K562 (cell line): ENCODE results near the gene NIPBL. TPM values are rescaled to one million over a fixed set of nuclear protein-coding genes. Genes with fewer than 3 reads are reported as not detected.

Experiments used
- ARID1B ChIP-seq: fragments of 450-650 bp; IDR thresholded peaks from 2 replicates; pipeline ENCODE4 v1.6.1; 2016; ENCODE audit warnings: antibody characterized with exemption, mild to moderate bottlenecking, inconsistent platforms
- ATF3 ChIP-seq, 2 experiments: fragments of 450-650 bp in 1 of 2; sonication (generic) in 1 of 2; formaldehyde crosslinking in 1 of 2; IDR thresholded peaks in 1 of 2; conservative IDR thresholded peaks in 1 of 2; 2 replicates each; pipeline versions ENCODE4 v1.6.1 to v1.8.1; 2016 to 2023; ENCODE audit warnings: mild to moderate bottlenecking in 2 of 2, moderate library complexity in 2 of 2, inconsistent platforms in 1 of 2, missing genetic modification reagents in 1 of 2
- BCL6 ChIP-seq: fragments of 250-450 bp; sonication (Bioruptor Pico); IDR thresholded peaks from 2 replicates; pipeline ENCODE4 v1.4.0; 2020
- GABPB1 ChIP-seq: sonication (generic); formaldehyde crosslinking; IDR thresholded peaks from 2 replicates; pipeline ENCODE4 v1.8.0; 2022; ENCODE audit warnings: mild to moderate bottlenecking, missing genetic modification reagents
- HMBOX1 ChIP-seq: sonication (generic); IDR thresholded peaks from 2 replicates; pipeline ENCODE4 v1.6.1; 2016
- MCM2 ChIP-seq: fragments of 450-650 bp; IDR thresholded peaks from 2 replicates; pipeline ENCODE4 v1.6.1; 2017; ENCODE audit warnings: low read depth, mild to moderate bottlenecking
- MECOM ChIP-seq: fragments of 250-450 bp; sonication (Bioruptor Pico); IDR thresholded peaks from 2 replicates; pipeline ENCODE4 v1.8.0; 2022; ENCODE audit warnings: inconsistent platforms
- MLLT1 ChIP-seq, 2 experiments: fragments of 450-650 bp; IDR thresholded peaks; 2 replicates each; pipeline ENCODE4 v1.6.1; 2016
- NR2C2 ChIP-seq, 2 experiments: fragments of 200-800 bp in 1 of 2; sonication (Bioruptor generic) in 1 of 2; sonication (generic) in 1 of 2; formaldehyde crosslinking in 1 of 2; IDR thresholded peaks; 2 replicates each; pipeline versions ENCODE4 v1.6.1 to v1.8.0; 2016 to 2022; ENCODE audit warnings: mild to moderate bottlenecking in 1 of 2, missing compliant biosample characterization in 1 of 2, missing genetic modification characterization in 1 of 2, missing genetic modification reagents in 1 of 2
- PCBP1 ChIP-seq: fragments of 200-400 bp; formaldehyde crosslinking; IDR thresholded peaks from 2 replicates; pipeline ENCODE4 v1.6.1; 2018; ENCODE audit warnings: mild to moderate bottlenecking, low read depth, low read length; ENCODE audit not compliant: poor library complexity, severe bottlenecking
- RCOR1 ChIP-seq, 2 experiments: IDR thresholded peaks; 2 replicates each; pipeline ENCODE4 v1.6.1; 2012; ENCODE audit warnings: low read depth in 2 of 2, low read length in 2 of 2, borderline replicate concordance in 1 of 2, improper control_type of control experiment in 1 of 2
- SIN3A ChIP-seq, 2 experiments: fragments of 150-350 bp in 1 of 2; IDR thresholded peaks; 2 replicates each; pipeline ENCODE4 v1.6.1; 2011 to 2016; ENCODE audit warnings: borderline replicate concordance in 2 of 2, low read depth in 2 of 2, low read length in 2 of 2, mild to moderate bottlenecking in 2 of 2, moderate library complexity in 2 of 2; ENCODE audit not compliant: control insufficient read depth in 1 of 2
- SIN3B ChIP-seq: fragments of 450-650 bp; IDR thresholded peaks from 2 replicates; pipeline ENCODE4 v1.6.1; 2017; ENCODE audit warnings: low read depth, mild to moderate bottlenecking, moderate library complexity
- SMAD2 ChIP-seq: fragments of 150-350 bp; IDR thresholded peaks from 2 replicates; pipeline ENCODE4 v1.6.1; 2014; ENCODE audit warnings: low read depth, mild to moderate bottlenecking, low read length
- SMARCE1 ChIP-seq: fragments of 450-650 bp; IDR thresholded peaks from 2 replicates; pipeline ENCODE4 v1.7.1; 2016; ENCODE audit warnings: mild to moderate bottlenecking
- TEAD4 ChIP-seq, 2 experiments: sonication (generic) in 1 of 2; formaldehyde crosslinking in 1 of 2; IDR thresholded peaks; 2 replicates each; pipeline versions ENCODE4 v1.6.1 to v1.8.0; 2012 to 2022; ENCODE audit warnings: borderline replicate concordance in 1 of 2, inconsistent platforms in 1 of 2, low read length in 1 of 2, mild to moderate bottlenecking in 1 of 2, missing genetic modification reagents in 1 of 2
- TFAP4 ChIP-seq: sonication (generic); formaldehyde crosslinking; IDR thresholded peaks from 2 replicates; pipeline ENCODE4 v1.8.0; 2022; ENCODE audit warnings: missing genetic modification reagents, mild to moderate bottlenecking, moderate library complexity, borderline replicate concordance
- TGIF2 ChIP-seq: sonication (generic); formaldehyde crosslinking; IDR thresholded peaks from 2 replicates; pipeline ENCODE4 v1.8.1; 2022; ENCODE audit warnings: mild to moderate bottlenecking, missing genetic modification reagents, moderate library complexity
- TRIM25 ChIP-seq: fragments of 450-650 bp; IDR thresholded peaks from 2 replicates; pipeline ENCODE4 v1.7.0; 2016; ENCODE audit warnings: borderline replicate concordance
- ZNF253 ChIP-seq: fragments of 250-450 bp; sonication (Bioruptor Pico); conservative IDR thresholded peaks from 2 replicates; pipeline ENCODE4 v1.6.1; 2021; ENCODE audit warnings: mild to moderate bottlenecking
- ZNF316 ChIP-seq: fragments of 450-650 bp; IDR thresholded peaks from 2 replicates; pipeline ENCODE4 v1.6.1; 2016
- polyA plus RNA-seq, 8 experiments: library from polyadenylated mRNA; depleted of rRNA in 4 of 8; stranded (reverse) in 5 of 8; unstranded in 3 of 8; fragments of >200 nt; fragmentation: Nextera tagmentation in 2 of 8; fragmentation: Illumina TruSeq in 1 of 8; extraction: Ambion mirVana in 2 of 8; extraction: Trizol in 1 of 8; gene quantifications; 2 replicates each; pipeline versions ENCODE4 v1.2.1 to v1.2.3, GENCODE V29; 2011 to 2014; ENCODE audit warnings: inconsistent platforms in 1 of 8, missing spikeins in 1 of 8
- total RNA-seq, 7 experiments: library from RNA; depleted of rRNA in 6 of 7; stranded (reverse); fragments of >200 nt in 6 of 7; fragmentation: Illumina TruSeq in 2 of 7; extraction: Trizol in 2 of 7; gene quantifications; 2 replicates each; pipeline versions ENCODE4 v1.2.1 to v1.2.3, GENCODE V29; 2011 to 2021; ENCODE audit warnings: low replicate concordance in 1 of 7

Gene NIPBL
- total and polyA plus RNA-seq, 9 of the 15 experiments (the other 6 are each of a cell fraction or from before 2014, with no cell fraction given) = 12.9 to 56.7 (median 38.9) TPM

GRCh38 chr5:36875790-36876298 lies 725 bp upstream of the NIPBL start (continued):
- TF ChIP-seq TRIM25 (peak; percentile 39; the same call in 1 of the 2 replicates), BCL6 (CRISPR knock-in tag) (no peak), TFAP4 (CRISPR knock-in tag) (peak; percentile 88), ARID1B (0 out of 2 replicates have a peak, but pooled peaks have one; percentile 36), MECOM (CRISPR knock-in tag) (no peak), MCM2 (no peak), SIN3B (0 out of 2 replicates have a peak, but pooled peaks have one; percentile 15), TGIF2 (CRISPR knock-in tag) (no peak), ATF3 (IDR thresholded peaks at IDR 0.05) (no peak), ATF3 (CRISPR knock-in tag; conservative IDR thresholded peaks at IDR 0.05) (0 out of 2 replicates have a peak, but pooled peaks have one; percentile 48), ZNF316 (peak; percentile 29; the same call in 1 of the 2 replicates), RCOR1 (IDR thresholded peaks at IDR 0.05; ENCODE audit: borderline replicate concordance in 1 of 2, low read depth in 2 of 2, low read length in 2 of 2) (peak in 1 of 2 experiments; percentile 67; a peak in 1 of 4 replicates), SIN3A (IDR thresholded peaks at IDR 0.05; ENCODE audit: borderline replicate concordance in 2 of 2, control insufficient read depth in 1 of 2, low read depth in 2 of 2, low read length in 2 of 2) (peak; percentile 68 to 70; a peak in 3 of 4 replicates), HMBOX1 (no peak), SMARCE1 (0 out of 2 replicates have a peak, but pooled peaks have one; percentile 38), GABPB1 (no peak), TEAD4 (IDR thresholded peaks at IDR 0.05; ENCODE audit: low read length) (no peak), TEAD4 (CRISPR knock-in tag; IDR thresholded peaks at IDR 0.05; ENCODE audit: borderline replicate concordance) (no peak), MLLT1 (IDR thresholded peaks at IDR 0.05) (0 out of 4 replicates have a peak, but pooled peaks of 1 of the 2 experiments have one; percentile 46), NR2C2 (CRISPR knock-in tag; IDR thresholded peaks at IDR 0.05) (no peak), NR2C2 (tag; IDR thresholded peaks at IDR 0.05) (no peak), PCBP1 (no peak), ZNF253 (CRISPR knock-in tag) (no peak), SMAD2 (no peak)
